Panc1 (cell line): Measurements from ENCODE around the gene PHKA2.

Source experiments
- POLR2AphosphoS5 ChIP-seq: IDR thresholded peaks from 2 replicates; pipeline ENCODE4 v1.6.1; 2012; ENCODE audit warnings: mild to moderate bottlenecking, low read depth, low read length, moderate library complexity
- REST ChIP-seq, 2 experiments: IDR thresholded peaks; 2 replicates each; pipeline ENCODE4 v1.6.1; 2011 to 2012; ENCODE audit warnings: low read depth in 2 of 2, control low read depth in 1 of 2, low read length in 1 of 2, mild to moderate bottlenecking in 1 of 2, moderate library complexity in 1 of 2; ENCODE audit not compliant: insufficient read depth in 1 of 2
- TCF7L2 ChIP-seq: IDR thresholded peaks from 2 replicates; pipeline ENCODE4 v1.6.1; 2011; ENCODE audit warnings: mild to moderate bottlenecking, low read depth, low read length, inconsistent platforms
- TF ChIP-seq, protein P1 (sequence below): fragments of 450-650 bp; IDR thresholded peaks from 2 replicates; pipeline ENCODE4 v1.5.1; 2017; ENCODE audit warnings: mild to moderate bottlenecking

DNA sequence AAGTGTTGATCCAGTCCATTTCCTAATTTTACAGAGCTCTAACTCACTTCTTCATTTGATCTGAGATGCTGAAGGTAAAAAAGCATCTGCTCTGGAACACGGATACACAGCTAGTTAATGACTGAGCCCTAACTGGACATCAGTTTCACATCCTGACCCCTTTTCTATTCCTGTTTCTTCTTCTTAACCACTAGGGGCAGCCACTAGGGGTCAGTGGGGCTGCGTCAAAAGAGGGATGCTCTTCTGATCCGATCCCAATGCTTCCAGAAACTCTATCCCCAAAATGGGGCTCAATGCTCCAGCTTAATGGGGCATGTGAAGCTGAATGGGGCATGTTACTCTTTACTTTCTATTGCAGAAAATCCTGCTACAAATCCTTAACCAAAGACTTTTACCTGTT, 33.4 kb upstream of the PHKA2 start:
- TF ChIP-seq, protein P1, sequence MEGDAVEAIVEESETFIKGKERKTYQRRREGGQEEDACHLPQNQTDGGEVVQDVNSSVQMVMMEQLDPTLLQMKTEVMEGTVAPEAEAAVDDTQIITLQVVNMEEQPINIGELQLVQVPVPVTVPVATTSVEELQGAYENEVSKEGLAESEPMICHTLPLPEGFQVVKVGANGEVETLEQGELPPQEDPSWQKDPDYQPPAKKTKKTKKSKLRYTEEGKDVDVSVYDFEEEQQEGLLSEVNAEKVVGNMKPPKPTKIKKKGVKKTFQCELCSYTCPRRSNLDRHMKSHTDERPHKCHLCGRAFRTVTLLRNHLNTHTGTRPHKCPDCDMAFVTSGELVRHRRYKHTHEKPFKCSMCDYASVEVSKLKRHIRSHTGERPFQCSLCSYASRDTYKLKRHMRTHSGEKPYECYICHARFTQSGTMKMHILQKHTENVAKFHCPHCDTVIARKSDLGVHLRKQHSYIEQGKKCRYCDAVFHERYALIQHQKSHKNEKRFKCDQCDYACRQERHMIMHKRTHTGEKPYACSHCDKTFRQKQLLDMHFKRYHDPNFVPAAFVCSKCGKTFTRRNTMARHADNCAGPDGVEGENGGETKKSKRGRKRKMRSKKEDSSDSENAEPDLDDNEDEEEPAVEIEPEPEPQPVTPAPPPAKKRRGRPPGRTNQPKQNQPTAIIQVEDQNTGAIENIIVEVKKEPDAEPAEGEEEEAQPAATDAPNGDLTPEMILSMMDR: peak; percentile 77
- no peak for TF ChIP-seq POLR2AphosphoS5
- TF ChIP-seq REST (IDR thresholded peaks at IDR 0.05; ENCODE audit: insufficient read depth in 1 of 2, low read depth in 2 of 2, low read length in 1 of 2): no peak
- TF ChIP-seq TCF7L2: no peak
